IPS DF 4.7 (cell line): ENCODE measurements around the gene SLC7A8.
"Not testable (repeated sequence)": the region's sequence is repeated elsewhere in the genome, so short reads cannot be mapped to it uniquely, and the experiment has no call there.

ENCODE experiments used
- DNase-seq: peaks from one replicate; pipeline ENCODE4 v3.0.0-alpha.2; 2013; ENCODE audit warnings: low spot score; ENCODE audit errors: extremely low read depth

Gene SLC7A8

GRCh38 chr14:23114669-23115038, 68.8 kb downstream of the SLC7A8 start:
- no peak for DNase-seq

- no peak for DNase-seq
Observed at GRCh38 chr14:23114120-23114458, 69.4 kb downstream of the SLC7A8 start.

DNA sequence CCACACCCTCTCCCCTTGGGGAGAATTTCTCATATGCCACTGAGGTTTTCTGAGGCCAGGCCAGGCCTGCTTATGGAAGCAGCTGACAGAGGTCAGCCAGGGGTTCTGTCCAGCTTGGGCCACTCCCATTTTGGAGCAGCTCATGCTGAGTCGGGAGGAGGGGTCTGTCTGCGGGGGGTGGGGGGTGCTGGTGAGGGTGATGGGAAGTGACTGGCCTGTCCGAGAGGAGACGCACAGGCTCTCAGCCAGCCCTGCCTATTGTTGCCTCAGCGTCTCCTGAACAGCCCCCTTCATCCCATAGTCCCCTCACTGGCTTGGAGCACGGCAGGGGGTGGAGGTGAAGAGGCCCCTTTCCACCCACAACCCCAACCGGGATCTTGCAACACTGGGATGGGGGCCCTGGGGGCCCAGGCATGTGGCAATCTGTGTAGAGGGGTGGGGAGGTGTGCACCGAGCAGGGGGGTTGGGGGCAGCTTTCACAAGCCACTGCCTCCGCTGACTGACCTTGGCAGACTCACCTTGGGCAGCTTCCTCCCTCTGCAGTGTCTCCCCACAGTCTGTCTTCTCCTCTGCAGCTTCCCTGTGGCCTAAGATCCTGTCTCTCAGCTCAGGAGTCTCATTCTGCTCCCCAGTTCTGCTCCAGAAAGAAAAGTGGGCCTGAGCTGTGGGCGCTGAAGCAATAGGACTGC, 69.9 kb downstream of the SLC7A8 start:
- DNase-seq: no peak

- no peak for DNase-seq
Observed at GRCh38 chr14:23112359-23113178, 70.9 kb downstream of the SLC7A8 start.

- no peak for DNase-seq
Observed at GRCh38 chr14:23110579-23111365, 72.7 kb downstream of the SLC7A8 start.

DNA sequence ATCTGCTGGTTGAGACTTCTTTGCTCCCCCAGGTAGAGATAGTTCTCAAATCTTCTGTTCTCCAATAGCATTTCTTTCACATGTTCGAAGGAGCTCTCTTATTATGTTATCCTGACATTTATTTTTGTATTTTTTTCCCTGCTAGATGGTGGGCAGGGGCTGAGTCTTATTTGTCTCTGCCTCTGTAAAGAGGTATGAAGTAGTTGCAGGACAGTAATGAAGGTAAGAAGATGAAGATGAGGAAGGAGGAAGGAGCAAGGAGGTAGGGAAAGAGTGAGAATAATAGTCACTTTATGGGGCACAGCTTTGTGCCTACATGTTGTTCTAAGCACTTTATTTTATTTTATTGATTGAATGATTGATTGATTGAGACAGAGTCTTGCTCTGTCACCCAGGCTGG, 73.7 kb downstream of the SLC7A8 start:
- DNase-seq: no peak

DNA sequence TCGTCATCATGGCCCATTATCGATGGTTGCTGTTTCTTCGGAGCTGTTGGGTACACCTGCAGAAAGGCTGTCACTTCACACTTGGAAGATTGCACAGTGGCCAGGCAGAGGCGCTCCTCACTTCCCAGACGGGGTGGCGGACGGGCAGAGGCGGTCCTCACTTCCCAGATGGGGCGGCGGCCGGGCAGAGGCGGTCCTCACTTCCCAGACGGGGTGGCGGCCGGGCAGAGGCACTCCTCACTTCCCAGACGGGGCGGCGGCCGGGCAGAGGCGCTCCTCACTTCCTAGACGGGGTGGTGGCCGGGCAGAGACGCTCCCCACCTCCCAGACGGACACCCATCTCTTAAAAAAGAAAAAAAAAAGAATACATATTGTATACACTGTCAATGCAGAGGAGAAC, 75.3 kb downstream of the SLC7A8 start:
- DNase-seq: not testable (repeated sequence)

GRCh38 chr14:23107620-23108019, 75.8 kb downstream of the SLC7A8 start:
- DNase-seq: not testable (repeated sequence)

DNA sequence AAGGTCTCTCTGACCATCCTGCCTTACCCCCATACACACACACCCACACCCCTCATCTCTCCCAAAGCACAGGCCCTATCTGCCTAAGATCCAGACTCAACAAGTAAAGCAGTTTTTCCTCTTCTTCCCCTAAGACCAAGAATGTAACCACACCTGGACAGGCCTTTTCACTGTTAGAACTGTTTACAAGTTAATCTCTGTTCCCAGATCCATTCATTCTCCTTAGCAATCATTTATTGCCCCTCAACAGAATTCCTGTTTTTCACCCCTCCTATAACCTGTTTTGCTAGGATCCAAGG, 76.8 kb downstream of the SLC7A8 start:
- no peak for DNase-seq

DNA sequence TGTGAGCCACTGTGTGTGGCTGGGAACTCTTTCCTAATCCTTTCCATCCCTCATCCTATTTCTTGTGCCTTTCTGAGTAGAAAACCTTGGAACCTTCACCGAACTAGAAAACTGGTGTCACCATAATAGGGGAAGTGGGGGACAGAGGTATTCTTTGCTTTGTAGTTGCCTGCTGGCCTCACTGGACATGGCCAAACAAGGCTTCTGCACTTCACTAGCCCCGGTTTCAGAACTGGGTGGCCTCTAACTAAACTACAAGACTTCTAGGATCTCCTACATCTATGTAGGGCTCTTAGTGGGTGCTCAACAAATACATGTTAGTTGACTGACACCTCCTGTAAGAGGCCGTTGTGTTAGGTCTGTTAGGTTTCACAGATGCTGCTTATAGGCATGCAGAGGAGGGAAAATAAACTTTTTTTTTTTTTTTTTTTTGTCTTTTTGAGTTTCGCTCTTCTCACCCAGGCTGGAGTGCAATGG, 78.1 kb downstream of the SLC7A8 start:
- no peak for DNase-seq

DNA sequence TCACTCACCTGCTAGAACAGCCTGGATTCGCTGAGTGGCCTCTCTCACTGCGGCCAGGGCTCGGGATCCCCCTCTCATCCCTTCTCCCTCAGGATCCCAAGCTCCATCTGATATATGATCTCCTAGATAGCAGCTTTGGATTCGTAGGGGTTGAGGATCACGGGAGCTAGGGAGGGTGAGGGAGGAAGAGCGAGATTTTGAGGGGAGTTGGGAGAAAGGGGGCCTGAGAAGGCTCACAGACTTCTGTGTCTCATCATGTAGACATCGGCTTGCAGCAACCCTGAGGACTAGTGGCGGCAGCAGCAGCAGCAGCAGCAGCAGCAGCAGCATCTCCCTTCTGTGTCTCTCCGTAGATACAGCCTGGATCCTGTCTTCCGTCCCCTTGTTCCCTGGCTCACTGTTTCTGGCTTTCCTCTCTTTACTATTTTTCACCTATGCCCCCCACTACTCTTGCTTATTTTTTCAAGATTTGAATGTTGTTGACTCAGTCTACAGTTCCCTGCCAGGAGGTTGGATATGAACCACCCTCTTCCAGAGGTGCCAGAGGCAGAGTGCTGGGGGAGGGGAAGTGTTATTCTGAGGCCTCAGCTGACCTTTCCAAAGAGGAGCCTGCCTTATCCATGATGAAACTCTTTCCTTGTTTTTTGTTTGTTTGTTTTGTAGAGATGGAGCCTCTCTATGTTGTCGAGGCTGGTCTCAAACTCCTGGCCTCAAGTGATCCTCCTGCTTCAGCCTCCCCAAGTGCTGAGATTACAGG, 78.7 kb downstream of the SLC7A8 start, which contains the start of gene CIROP:
CIROP (minus strand) TSS at position 399 of the 757 bp plus-strand sequence; CDS start at position 330, 69 bp downstream.
- no peak for DNase-seq

DNA sequence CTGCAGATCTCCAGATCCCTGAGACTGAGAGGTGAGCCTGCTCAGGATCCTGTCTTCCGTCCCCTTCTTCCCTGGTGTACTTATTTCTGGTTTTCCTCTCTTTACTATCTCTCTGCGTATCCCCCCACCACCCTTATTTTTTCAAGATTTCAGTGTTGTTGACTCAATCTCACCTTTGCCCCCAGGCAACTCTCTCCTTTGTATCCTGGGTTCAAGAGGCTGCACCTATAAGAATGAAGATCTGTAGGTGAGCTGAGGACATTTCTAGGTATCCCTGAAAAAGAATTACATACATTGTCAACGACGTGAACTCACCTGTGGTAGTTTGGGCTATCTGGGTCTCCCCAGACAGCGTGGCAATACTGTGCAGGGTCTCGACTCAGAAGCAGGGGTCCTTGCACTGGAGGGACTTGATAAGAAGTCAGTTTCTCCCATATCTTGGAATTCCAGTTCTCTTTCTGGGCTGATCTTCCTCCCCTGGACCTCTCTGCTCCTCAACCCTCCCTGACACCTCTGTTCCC, 79.3 kb downstream of the SLC7A8 start:
- no peak for DNase-seq

DNA sequence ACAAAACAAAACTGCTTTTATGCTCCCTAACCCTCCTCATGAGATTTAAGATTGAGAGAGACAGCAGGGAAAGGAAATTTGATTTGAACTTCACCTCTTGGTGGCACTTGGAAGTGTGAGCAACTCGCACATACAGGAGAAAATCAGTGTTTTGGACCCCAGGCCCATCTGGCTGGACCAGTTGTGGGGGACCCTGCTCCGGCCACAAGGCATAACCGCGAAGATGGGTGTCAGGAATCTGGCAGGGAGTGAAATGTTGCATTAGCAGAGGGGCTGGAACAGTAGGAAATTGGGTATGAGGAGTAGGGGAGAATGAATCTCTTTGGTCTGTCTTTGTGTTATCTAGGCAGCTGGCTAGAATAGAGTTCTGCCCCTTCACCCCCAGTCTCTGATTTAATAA, 79.9 kb downstream of the SLC7A8 start:
- DNase-seq: no peak

DNA sequence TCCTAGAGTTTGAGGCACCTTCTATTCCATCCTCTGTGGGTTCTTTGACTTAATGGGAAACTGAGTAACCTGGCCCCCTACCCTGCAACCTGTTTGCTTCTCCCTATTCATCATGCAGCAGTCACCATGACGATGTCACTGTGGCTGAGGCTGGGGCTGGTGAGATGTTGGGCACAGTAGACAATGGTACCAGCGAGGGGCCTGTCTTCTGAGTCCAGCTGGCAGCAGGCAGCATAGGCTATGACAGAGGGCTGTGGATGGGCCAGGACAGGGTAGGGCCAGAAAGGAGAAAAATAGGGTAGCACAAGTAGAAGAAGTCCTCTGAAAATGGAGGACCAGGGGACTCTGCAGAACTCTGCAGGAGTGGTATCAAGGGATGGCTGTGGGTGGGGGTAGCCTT, 80.7 kb downstream of the SLC7A8 start:
- DNase-seq: no peak

GRCh38 chr14:23101986-23102625, 81.4 kb downstream of the SLC7A8 start:
- DNase-seq: no peak

DNA sequence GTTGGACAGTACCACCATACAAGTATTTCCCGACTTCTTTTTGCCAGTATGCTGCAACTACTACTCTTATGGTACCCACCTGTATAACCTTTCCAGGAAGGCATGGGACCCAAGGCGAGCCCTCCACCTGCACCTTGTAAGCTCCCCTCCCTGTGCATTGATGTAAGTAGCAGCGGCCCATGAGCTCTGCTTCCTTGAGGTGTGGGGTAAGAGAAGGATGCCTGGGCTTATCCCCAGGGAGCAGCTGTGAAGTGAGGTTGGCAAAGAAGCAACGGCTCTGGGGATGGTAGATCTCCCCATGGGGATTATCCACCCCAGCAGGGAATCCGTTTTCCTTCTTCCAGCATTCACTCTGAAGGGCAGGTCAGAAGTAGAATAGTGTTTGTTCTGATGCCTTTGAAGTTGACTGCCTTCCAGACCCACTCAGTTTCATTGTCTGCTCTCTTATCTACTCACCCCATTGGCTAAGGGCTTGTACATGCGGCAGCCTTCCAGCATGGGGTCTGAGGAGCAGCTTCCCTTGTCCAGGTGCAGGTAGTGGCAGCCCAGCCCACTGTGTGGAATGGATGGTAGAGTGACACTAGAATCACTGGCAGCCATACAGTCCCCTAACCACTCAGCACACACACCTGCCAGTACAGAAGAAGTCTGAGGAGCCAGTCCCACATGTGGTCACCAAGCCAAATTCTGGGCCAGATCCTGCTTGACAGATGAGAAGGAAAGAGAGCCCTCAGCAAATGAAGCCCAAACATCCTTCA, 82.1 kb downstream of the SLC7A8 start:
- no peak for DNase-seq

DNA sequence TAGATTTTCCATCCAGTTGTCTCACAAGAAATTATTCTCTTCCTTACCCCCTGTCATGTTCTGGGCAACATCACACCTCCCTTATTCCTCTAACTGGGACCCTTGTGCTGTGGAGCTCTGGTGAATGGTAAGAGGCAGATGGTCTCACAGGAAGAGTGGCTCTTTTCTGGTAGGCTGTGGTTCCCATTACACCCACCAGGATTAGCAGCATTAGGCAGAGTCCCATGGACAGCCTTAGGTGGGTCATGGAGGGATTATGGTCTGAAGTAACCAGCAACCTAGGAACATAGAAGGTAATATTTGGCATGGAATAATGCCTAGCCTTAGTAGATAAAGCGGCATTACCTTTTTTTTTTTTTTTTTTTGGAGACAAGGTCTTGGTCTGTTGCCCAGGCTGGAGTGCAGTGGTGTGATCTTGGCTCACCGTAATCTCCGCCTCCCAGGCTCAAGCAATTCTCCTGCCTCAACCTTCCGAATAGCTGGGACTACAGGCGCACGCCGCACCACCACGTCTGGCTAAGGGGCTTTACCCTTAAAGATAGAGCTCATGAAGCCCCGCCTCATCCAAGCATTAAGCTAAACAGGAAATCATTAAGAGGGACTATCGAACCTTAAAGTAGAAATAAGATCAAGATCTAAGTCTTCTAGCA, 84.1 kb downstream of the SLC7A8 start:
- no peak for DNase-seq

GRCh38 chr14:23097786-23098185, 85.7 kb downstream of the SLC7A8 start:
- DNase-seq: no peak
